PC-3 (cell line): ENCODE data around the gene HEPN1.

Experiments
- EZH2 ChIP-seq: fragments of 300-600 bp; sonication (generic); IDR thresholded peaks from one replicate; pipeline ENCODE4 v1.6.1; 2017; ENCODE audit warnings: antibody characterized with exemption, mild to moderate bottlenecking, low read length; ENCODE audit not compliant: unreplicated experiment
- EZH2phosphoT487 ChIP-seq: fragments of 300-600 bp; sonication (generic); IDR thresholded peaks from 2 replicates; pipeline ENCODE4 v1.6.1; 2018; ENCODE audit warnings: mild to moderate bottlenecking, antibody characterized with exemption, low read length, borderline replicate concordance
- TF ChIP-seq, protein P1 (sequence below): fragments of 300-600 bp; sonication (generic); conservative IDR thresholded peaks from 2 replicates; pipeline ENCODE4 v1.5.1; 2017; ENCODE audit warnings: antibody characterized with exemption, low read depth, mild to moderate bottlenecking, low read length

DNA sequence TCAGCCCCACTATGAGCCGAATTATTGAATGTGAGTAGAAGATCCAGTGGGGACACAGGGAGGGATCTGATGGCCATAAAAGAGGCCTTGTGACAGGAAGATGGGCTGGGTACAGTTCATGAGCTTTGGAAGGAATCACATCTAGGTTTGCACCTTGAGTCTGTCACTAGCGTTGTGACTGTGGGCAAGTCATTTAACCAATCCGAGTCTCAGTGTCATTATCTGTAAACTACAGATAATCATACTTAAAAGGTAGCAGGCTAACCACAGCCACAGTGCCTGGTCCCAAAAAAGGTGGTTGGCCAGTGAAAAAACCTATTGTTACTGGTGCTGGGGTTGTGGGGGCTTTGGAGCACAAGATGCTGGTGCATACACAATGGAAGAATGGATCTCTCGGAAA, 3.8 kb downstream of the HEPN1 start:
- TF ChIP-seq, protein P1, sequence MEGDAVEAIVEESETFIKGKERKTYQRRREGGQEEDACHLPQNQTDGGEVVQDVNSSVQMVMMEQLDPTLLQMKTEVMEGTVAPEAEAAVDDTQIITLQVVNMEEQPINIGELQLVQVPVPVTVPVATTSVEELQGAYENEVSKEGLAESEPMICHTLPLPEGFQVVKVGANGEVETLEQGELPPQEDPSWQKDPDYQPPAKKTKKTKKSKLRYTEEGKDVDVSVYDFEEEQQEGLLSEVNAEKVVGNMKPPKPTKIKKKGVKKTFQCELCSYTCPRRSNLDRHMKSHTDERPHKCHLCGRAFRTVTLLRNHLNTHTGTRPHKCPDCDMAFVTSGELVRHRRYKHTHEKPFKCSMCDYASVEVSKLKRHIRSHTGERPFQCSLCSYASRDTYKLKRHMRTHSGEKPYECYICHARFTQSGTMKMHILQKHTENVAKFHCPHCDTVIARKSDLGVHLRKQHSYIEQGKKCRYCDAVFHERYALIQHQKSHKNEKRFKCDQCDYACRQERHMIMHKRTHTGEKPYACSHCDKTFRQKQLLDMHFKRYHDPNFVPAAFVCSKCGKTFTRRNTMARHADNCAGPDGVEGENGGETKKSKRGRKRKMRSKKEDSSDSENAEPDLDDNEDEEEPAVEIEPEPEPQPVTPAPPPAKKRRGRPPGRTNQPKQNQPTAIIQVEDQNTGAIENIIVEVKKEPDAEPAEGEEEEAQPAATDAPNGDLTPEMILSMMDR: no peak
- no peak for TF ChIP-seq EZH2phosphoT487
- no peak for TF ChIP-seq EZH2
